22Rv1 (cell line): ENCODE results near the gene RAB11FIP3.

Experiments used
- ZFX ChIP-seq: fragments of 450-650 bp; IDR thresholded peaks from 2 replicates; pipeline ENCODE4 v1.6.1; 2017; ENCODE audit warnings: antibody characterized with exemption, borderline replicate concordance
- TF ChIP-seq, protein P1 (sequence below): fragments of 450-650 bp; IDR thresholded peaks from 2 replicates; pipeline ENCODE4 v1.5.1; 2017; ENCODE audit warnings: mild to moderate bottlenecking

DNA sequence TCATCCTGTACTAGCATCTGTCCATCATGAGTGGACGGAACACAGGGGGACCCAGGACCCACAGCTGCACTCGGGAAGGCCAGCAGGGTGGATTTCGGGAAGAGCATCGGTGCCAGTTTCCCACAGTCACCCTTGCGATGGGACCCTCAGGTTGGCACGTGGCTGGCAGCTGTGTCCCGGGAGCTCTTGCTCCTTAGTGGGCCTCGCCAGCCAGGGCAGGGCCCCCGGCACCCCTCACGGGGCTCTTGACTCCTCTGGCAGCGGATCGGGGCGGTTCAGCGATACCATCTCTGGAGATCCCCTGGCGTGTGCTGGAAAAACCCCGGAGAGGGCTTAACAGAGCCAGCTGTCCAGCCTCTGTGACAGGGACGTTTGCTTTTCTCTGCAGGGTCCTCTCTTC lies 111.3 kb downstream of the RAB11FIP3 start:
- TF ChIP-seq, protein P1, sequence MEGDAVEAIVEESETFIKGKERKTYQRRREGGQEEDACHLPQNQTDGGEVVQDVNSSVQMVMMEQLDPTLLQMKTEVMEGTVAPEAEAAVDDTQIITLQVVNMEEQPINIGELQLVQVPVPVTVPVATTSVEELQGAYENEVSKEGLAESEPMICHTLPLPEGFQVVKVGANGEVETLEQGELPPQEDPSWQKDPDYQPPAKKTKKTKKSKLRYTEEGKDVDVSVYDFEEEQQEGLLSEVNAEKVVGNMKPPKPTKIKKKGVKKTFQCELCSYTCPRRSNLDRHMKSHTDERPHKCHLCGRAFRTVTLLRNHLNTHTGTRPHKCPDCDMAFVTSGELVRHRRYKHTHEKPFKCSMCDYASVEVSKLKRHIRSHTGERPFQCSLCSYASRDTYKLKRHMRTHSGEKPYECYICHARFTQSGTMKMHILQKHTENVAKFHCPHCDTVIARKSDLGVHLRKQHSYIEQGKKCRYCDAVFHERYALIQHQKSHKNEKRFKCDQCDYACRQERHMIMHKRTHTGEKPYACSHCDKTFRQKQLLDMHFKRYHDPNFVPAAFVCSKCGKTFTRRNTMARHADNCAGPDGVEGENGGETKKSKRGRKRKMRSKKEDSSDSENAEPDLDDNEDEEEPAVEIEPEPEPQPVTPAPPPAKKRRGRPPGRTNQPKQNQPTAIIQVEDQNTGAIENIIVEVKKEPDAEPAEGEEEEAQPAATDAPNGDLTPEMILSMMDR = no peak
- no peak for TF ChIP-seq ZFX
